Type B pancreatic cell (in vitro differentiated cells): ENCODE results near the gene NFIX. TPM values are rescaled to one million over a fixed set of nuclear protein-coding genes. Genes with fewer than 3 reads are reported as not detected.

Experiments used
- DNase-seq: peaks from one replicate; pipeline ENCODE4 v3.0.0; 2021; ENCODE audit warnings: mixed read lengths; ENCODE audit not compliant: unreplicated experiment; ENCODE audit errors: extremely low spot score
- H3K27ac Mint-ChIP-seq: 2 replicates; pipeline ENCODE4 v1.8.0; 2021; ENCODE audit warnings: mild to moderate bottlenecking, mixed read lengths
- H3K27me3 Mint-ChIP-seq: 2 replicates; pipeline ENCODE4 v1.8.0; 2021; ENCODE audit warnings: mixed read lengths
- H3K36me3 Mint-ChIP-seq: 2 replicates; pipeline ENCODE4 v1.8.0; 2021; ENCODE audit warnings: mixed read lengths
- H3K4me1 Mint-ChIP-seq: one replicate; pipeline ENCODE4 v1.8.0; 2021; ENCODE audit warnings: mixed read lengths; ENCODE audit not compliant: unreplicated experiment
- H3K4me3 Mint-ChIP-seq: 2 replicates; pipeline ENCODE4 v1.8.0; 2021; ENCODE audit warnings: mild to moderate bottlenecking, mixed read lengths
- H3K9me3 Mint-ChIP-seq: 2 replicates; pipeline ENCODE4 v1.8.0; 2021; ENCODE audit warnings: mixed read lengths
- total RNA-seq: library from RNA; stranded (reverse); gene quantifications from 2 replicates; pipeline ENCODE4 v1.2.1, GENCODE V29; 2021; ENCODE audit warnings: low replicate concordance
- TF ChIP-seq, protein P1 (sequence below): fragments of 200-600 bp; sonication (generic); conservative IDR thresholded peaks from 2 replicates; pipeline ENCODE4 v1.5.0; 2021; ENCODE audit warnings: antibody characterized with exemption, mild to moderate bottlenecking

Gene NFIX
- total RNA-seq, 1 donor from 2014 or later = 12.4 TPM

- Mint-ChIP-seq H3K27ac (peak overlapping the region; percentile 40), H3K27me3 (peaks cover 79% of the 10 kb centered on the region), H3K4me3 (peak overlapping the region; percentile 81), H3K36me3 (no peaks in the 10 kb centered on the region), H3K4me1 (peaks cover 45% of the 10 kb centered on the region), H3K9me3 (no peaks in the 10 kb centered on the region)
- peak; percentile 79 for DNase-seq
- TF ChIP-seq, protein P1, sequence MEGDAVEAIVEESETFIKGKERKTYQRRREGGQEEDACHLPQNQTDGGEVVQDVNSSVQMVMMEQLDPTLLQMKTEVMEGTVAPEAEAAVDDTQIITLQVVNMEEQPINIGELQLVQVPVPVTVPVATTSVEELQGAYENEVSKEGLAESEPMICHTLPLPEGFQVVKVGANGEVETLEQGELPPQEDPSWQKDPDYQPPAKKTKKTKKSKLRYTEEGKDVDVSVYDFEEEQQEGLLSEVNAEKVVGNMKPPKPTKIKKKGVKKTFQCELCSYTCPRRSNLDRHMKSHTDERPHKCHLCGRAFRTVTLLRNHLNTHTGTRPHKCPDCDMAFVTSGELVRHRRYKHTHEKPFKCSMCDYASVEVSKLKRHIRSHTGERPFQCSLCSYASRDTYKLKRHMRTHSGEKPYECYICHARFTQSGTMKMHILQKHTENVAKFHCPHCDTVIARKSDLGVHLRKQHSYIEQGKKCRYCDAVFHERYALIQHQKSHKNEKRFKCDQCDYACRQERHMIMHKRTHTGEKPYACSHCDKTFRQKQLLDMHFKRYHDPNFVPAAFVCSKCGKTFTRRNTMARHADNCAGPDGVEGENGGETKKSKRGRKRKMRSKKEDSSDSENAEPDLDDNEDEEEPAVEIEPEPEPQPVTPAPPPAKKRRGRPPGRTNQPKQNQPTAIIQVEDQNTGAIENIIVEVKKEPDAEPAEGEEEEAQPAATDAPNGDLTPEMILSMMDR = no peak
These were observed 56.4 kb downstream of the NFIX start for GRCh38 chr19:13051557-13052165.

DNA sequence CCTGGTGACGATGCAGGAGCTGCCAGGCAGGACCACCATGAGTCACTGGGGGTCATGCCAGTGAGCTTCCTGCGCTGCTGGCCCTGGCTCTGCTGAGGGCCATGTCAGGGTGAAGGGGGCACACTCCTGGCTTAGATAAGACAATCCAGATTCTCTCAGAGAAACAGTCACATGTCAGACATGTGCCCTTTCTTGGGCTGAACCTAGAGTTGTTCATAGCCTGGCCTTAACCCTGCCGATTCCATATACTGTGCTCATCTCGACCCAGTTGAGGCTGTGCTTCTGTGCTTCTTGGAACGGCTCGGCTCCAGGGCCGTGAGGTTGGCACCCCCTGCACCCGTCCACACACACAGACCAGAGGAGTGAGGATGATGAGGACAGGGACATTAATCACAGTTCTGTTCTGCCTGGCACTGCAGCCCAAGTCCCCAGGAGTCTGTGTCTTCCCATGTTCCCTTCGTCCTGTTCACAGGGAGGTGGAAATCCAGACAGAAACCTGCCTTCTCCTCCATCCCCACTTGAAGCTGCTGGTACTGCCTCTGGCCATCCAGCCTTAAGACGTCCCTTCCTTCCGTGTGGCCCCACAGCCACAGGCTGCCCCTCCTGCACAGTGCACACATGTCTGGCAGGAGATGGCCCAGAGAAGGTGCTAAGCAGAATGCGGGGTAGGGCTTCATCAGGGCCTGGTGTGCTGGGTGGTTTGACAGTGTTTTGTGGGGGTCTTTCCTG lies 57.3 kb downstream of the NFIX start:
- Mint-ChIP-seq H3K27me3 (peaks cover 75% of the 10 kb centered on the region), H3K27ac (peak overlapping the region; percentile 11), H3K4me3 (peak overlapping the region; percentile 31), H3K36me3 (no peaks in the 10 kb centered on the region), H3K9me3 (no peaks in the 10 kb centered on the region), H3K4me1 (peaks cover 45% of the 10 kb centered on the region)
- TF ChIP-seq, protein P1 = no peak
- no peak for DNase-seq

DNA sequence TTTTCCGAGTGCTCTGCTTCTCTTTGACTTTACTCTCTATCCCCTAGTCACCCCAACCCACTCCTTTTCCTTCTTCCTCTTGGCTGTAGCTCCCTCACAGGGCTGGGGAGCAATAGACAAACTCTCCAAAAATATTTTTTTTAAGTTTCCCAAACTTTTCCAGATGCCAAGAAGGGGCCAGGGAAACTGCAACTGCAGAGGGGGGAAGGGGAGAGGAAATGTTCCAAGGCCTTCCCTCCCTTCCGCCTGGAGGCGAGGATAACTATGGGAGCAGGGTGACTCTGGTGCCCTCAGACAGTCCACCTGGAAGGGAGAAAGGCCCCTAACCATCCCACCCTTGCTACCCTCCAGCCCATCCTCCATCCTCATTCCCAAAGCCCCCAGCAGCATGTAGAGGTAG lies 58.0 kb downstream of the NFIX start:
- DNase-seq = no peak
- TF ChIP-seq, protein P1 = no peak
- Mint-ChIP-seq H3K36me3 (no peaks in the 10 kb centered on the region), H3K4me1 (peaks cover 45% of the 10 kb centered on the region), H3K4me3 (peak overlapping the region; percentile 36), H3K27ac (peak overlapping the region; percentile 11), H3K27me3 (peaks cover 75% of the 10 kb centered on the region), H3K9me3 (no peaks in the 10 kb centered on the region)

GRCh38 chr19:13053761-13054625 lies 58.7 kb downstream of the NFIX start:
- Mint-ChIP-seq H3K9me3 (no peaks in the 10 kb centered on the region), H3K27ac (no peak overlapping the region), H3K4me1 (peaks cover 50% of the 10 kb centered on the region), H3K27me3 (peaks cover 80% of the 10 kb centered on the region), H3K4me3 (peak overlapping the region; percentile 66), H3K36me3 (no peaks in the 10 kb centered on the region)
- DNase-seq = no peak
- TF ChIP-seq, protein P1 = no peak

- Mint-ChIP-seq H3K27ac (peak overlapping the region; percentile 82), H3K27me3 (peaks cover 80% of the 10 kb centered on the region), H3K9me3 (no peaks in the 10 kb centered on the region), H3K36me3 (no peaks in the 10 kb centered on the region), H3K4me3 (peak overlapping the region; percentile 60), H3K4me1 (peaks cover 51% of the 10 kb centered on the region)
- no peak for DNase-seq
- TF ChIP-seq, protein P1 = no peak
These were observed 59.4 kb downstream of the NFIX start for GRCh38 chr19:13054626-13055212.
